HG03520 (cell line): ENCODE data around the gene PPM1F.

Experiments
- ATAC-seq: cut with Tn5 transposase; IDR thresholded peaks from one replicate; pipeline ENCODE4 v1.9.1; 2021; ENCODE audit warnings: mild to moderate bottlenecking, moderate library complexity; ENCODE audit not compliant: unreplicated experiment

Gene PPM1F

GRCh38 chr22:21961127-21961867 lies 8.6 kb upstream of the PPM1F start:
- no peak for ATAC-seq

DNA sequence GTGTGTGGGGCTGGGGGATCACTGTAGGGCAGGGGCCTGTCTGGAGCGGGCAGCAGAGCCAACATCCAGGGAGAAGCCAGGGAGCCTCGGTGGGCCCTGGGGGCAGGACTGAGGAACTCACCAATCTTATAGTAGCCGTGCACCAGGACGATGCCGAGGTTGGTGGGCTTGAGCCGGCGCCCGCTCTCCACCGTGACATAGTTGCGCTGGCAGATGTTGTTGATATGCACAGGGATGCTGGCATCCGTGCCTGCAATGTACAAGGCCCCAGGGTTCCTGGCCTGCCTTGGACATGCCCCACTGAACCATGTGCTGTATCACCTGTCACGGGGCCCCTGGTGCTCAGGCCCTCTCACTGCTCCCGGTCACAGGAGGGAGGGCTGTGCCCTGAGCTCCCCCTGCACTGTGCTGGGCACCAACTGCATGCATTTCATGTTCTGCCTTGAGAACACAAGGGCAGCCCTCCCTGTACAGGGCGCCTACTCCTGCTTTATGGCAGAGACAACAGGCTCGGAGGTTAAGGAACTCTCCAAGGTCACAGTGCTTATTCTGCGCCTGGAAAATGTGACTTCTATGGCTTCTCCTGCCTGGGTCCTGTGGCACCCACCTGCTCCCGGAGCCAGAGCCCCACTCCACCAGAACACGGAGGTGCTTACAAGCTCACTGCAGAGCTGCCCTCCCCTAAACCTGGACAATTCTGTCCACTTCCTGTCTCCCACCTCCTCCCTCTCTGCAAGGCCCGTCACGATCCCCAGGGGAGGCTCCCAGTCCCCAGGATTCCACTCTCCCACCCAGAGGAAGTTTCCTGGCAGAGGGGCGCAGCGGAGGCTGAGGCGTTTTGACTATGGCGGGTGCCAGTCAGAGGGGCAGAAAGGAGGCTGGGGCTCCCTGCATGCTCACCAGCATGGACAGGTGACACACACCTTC lies 7.8 kb upstream of the PPM1F start:
- ATAC-seq = no peak

DNA sequence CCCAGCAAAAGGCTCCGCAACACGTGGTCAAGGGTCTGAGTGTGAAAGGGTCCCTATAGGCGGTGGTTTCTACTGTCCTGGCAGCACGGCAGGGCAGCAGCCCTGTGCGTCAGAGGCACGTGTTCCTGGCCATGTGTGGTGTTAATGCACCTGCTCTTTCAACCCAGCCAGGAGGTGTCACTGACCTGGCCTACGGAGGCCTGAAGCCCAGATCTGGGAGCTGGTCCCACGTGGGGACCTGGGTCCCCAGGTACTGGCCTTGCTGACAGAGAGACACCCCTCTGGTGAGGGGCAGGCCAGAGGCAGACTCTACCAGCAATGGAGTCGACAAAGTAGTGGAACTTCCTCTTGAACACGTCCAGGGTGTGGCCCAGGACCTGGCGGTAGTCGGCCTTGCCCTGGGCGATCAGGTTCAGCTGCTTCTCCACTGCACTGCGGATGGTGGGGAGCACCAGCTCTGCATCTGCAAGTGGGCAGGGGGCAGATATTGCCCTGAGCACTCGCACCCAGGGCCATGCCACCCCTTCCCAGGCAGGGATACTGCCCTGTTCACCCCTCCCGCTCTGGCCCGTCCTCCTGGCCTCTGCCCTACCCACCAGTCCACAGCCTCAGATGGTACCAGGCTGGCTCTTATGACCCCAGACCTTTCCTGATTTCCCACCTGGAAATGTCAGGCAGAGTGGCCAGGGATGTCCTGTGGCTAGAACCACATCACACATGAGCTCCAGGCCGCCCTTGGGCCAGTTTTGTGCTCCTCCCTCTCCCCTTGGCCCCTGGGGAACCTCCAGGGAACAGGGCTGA lies 6.8 kb upstream of the PPM1F start:
- no peak for ATAC-seq

- ATAC-seq = no peak
Observed at GRCh38 chr22:21958360-21959273, 6.0 kb upstream of the PPM1F start.

GRCh38 chr22:21951931-21952465 lies 650 bp downstream of the PPM1F start:
- no peak for ATAC-seq

- no peak for ATAC-seq
Observed at GRCh38 chr22:21951062-21951461, 1.6 kb downstream of the PPM1F start.

GRCh38 chr22:21949948-21950347 lies 2.7 kb downstream of the PPM1F start:
- ATAC-seq = no peak

GRCh38 chr22:21949569-21949918 lies 3.1 kb downstream of the PPM1F start:
- ATAC-seq = no peak

- no peak for ATAC-seq
Observed at GRCh38 chr22:21948824-21949568, 3.7 kb downstream of the PPM1F start.

- no peak for ATAC-seq
Observed at GRCh38 chr22:21948390-21948789, 4.3 kb downstream of the PPM1F start.

DNA sequence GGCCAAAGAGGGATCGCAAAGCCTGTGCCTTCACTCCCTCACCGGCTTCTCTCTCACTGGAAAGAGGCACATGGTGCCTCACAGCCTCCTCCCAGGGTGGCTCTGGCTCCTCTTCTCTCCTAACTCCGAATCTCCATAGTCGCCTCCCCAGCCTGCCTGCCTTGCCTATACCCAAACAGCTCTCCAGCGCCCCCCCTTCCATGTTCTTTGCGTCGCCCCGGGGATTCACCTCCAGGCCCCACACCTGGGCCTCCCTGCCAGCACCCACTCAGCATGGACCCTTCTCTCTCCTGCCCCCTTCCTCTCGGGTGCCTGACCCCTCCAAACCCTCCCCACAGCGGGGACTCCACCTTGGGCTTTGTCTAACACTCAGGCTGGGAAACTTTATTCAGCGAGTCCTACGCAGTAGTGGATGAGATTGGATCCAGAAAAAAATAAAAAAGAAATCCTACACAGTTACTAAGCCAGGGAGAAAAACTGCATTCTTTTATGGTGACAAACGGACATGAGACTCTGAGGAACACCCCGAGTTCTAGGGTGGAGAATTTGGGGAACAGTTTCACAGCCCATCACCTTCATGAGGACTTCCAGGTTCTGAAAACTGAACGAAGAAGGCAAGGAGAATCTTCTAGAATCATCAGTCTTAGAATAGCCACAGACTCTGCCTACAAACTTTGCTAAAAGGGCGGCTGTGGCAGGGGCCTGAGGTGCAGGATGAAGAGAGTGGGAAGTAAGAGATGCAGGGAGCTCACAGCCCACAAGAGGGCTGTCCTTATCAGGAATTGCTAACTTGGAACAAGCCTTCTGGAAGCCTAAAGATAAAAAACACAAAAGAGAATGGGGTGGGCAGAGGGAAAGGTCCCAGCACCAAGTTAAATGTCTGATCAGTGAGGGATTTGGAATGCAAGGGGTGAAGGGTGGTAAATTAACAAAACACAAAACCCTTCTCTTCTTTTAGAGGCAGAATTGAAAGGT lies 5.3 kb downstream of the PPM1F start:
- ATAC-seq = no peak

- no peak for ATAC-seq
Observed at GRCh38 chr22:21946262-21946925, 6.3 kb downstream of the PPM1F start.

GRCh38 chr22:21945453-21946261 lies 7.0 kb downstream of the PPM1F start:
- no peak for ATAC-seq

- ATAC-seq = no peak
Observed at GRCh38 chr22:21944871-21945270, 7.8 kb downstream of the PPM1F start.

DNA sequence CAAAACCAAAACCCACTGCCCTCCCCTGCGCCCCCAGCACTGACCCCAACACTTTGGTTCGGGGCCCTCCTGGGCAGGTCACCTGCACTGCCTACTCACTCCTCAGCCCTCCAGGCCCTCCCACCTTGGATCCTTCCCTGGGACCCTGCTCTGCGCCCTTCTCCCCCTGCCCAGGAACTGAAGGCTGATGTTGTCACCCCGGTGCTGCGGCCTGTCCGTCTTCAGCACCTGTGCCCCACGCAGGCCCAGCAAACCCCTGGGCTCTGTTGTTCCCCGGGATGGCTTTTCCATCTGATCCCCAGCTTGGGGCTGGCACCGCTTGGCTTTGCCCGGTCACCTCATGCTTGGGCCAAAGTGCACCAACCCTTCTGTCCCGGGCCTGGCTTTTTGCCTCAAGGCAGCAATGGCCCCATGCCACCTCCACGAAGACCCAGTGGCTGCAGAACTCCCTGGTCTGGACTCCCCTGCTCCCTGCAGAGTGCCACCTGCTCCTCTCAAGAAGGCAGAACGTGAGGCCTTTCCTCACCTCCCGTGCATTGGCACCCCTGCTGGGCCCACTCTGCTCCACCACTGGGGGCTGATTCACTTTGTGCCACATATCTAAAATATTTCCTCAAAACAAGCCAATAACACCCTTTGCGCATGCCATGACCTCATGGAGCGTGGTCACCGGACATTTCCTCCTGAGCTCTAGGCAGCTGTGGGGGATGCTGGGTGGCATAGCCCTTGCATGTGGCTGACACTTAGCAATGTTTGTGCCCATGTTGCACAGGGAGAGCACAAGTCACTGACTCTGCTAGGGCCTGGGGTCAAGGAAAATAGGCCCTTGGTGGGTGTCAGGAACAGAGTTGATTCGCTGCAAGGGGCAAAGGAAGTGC lies 8.8 kb downstream of the PPM1F start:
- ATAC-seq = no peak
